ENCODE results near the gene LYAR. TPM values are rescaled to one million over a fixed set of nuclear protein-coding genes. Genes with fewer than 3 reads are reported as not detected.

The LYAR gene
- 10 to 100 TPM; 25.5 to 41.0 TPM for total RNA-seq

- Mint-ChIP-seq H3K27ac (peak within 1 kb of the TSS; percentile 66), H3K4me3 (peak within 1 kb of the TSS; percentile 95 to 97), H3K4me1 (ENCODE audit: low read depth) (peaks cover 47% of the 10 kb centered on the region), H3K27me3 (ENCODE audit: low read depth) (no peaks in the 10 kb centered on the region), H3K36me3 (ENCODE audit: insufficient read depth in 2 of 2) (peaks cover 0 to 4% of the 10 kb centered on the region in 2 donors), H3K9me3 (no peaks in the 10 kb centered on the region)
- peak; percentile 94 to 96 for ATAC-seq (replicated peaks in 1 of 2)
- peak; percentile 97 to 99 for DNase-seq
These were observed at the start of gene LYAR, which contains the start of gene ZBTB49 for GRCh38 chr4:4289941-4290850. TSS of gene LYAR (minus strand) at chr4:4290154. CDS start at chr4:4283742, 6,412 bp downstream. TSS of gene ZBTB49 (plus strand) at chr4:4290251. CDS start at chr4:4299946, 9,695 bp downstream.

- Mint-ChIP-seq H3K4me1 (ENCODE audit: low read depth) (peaks cover 7% of the 10 kb centered on the region), H3K27me3 (ENCODE audit: low read depth) (no peaks in the 10 kb centered on the region), H3K36me3 (ENCODE audit: insufficient read depth in 2 of 2) (no peaks in the 10 kb centered on the region), H3K9me3 (no peaks in the 10 kb centered on the region), H3K27ac (no peak overlapping the region), H3K4me3 (no peak overlapping the region)
- ATAC-seq (replicated peaks in 1 of 2) (no peak), DNase-seq (no peak)
These were observed 49.6 kb upstream of the LYAR start for GRCh38 chr4:4339504-4340085.

DNA sequence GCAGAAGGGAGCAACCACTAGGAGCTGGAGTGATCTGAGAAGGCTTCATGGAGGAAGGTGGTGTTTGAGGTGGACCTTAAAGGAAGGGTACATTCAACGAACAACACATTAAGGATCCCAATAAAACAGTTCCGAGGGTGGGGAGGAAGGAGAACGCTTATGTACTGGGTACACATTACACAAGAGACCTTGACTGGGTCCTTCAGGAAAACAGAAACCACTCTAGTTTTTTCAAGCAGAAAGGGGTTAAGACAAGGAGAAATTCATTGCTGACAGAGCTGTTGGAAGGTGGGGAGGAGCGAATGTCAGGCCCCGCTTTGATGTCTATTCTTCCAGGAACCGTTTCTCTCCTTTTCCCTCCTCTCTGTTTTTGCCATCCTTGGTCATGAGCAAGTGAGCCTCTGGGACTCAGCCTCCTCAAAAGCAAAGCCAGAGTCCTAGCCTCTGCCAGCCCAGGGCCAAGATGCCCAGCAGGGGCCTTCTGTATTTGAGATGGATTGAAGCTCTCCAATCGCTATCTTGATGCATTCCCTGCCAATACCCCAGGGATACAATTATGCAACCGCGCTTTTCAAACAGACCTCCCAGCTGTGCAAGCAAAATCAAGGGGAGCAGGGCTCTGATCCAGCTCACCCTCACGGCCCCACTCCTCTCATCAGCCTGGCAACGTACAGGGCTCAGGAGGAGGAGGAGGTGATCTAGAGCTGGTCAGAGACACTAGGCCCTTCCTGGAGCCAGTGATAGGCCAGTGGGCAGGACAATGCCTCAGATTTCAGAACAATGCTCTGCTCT is 48.5 kb upstream of the LYAR start:
- H3K4me3 Mint-ChIP-seq: no peak overlapping the region
- peaks cover 9% of the 10 kb centered on the region for H3K4me1 Mint-ChIP-seq (ENCODE audit: low read depth)
- H3K27ac Mint-ChIP-seq: no peak overlapping the region
- no peaks in the 10 kb centered on the region for H3K27me3 Mint-ChIP-seq (ENCODE audit: low read depth)
- no peaks in the 10 kb centered on the region for H3K9me3 Mint-ChIP-seq
- no peak for ATAC-seq (replicated peaks in 1 of 2)
- no peaks in the 10 kb centered on the region for H3K36me3 Mint-ChIP-seq (ENCODE audit: insufficient read depth in 2 of 2)
- DNase-seq: no peak

DNA sequence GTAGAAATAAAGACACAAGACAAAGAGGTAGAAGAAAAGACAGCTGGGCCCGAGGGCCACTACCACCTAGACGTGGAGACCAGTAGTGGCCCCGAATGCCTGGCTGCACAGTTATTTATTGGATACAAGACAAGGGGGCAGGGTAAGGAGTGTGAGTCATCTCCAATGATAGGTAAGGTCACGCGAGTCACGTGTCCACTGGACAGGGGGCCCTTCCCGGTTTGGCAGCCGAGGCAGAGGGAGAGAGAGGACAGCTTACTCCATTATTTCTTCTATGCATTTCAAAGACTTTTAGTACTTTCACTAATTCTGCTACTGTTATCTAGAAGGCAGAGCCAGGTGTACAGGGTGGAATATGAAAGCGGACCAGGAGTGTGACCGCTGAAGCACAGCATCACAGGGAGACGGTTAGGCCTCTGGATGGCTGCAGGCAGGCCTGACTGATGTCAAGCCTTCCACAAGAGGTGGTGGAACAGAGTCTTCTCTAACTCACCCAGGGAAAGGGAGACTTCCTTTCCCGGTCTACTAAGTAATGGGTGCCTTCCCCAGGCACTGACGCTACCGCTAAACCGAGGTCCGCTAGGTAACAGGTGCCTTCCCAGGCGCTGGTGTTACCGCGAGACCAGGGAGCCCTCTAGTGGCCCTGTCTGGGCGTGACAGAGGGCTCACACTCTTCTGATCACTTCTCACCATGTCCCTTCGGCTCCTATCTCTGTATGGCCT is 45.0 kb upstream of the LYAR start:
- H3K27ac Mint-ChIP-seq: no peak overlapping the region
- peak; percentile 74 to 78 for DNase-seq
- H3K4me3 Mint-ChIP-seq: no peak overlapping the region
- H3K27me3 Mint-ChIP-seq (ENCODE audit: low read depth): no peaks in the 10 kb centered on the region
- no peaks in the 10 kb centered on the region for H3K9me3 Mint-ChIP-seq
- peak; percentile 82 to 93 for ATAC-seq (replicated peaks in 1 of 2)
- peaks cover 9% of the 10 kb centered on the region for H3K4me1 Mint-ChIP-seq (ENCODE audit: low read depth)
- no peaks in the 10 kb centered on the region for H3K36me3 Mint-ChIP-seq (ENCODE audit: insufficient read depth in 2 of 2)

DNA sequence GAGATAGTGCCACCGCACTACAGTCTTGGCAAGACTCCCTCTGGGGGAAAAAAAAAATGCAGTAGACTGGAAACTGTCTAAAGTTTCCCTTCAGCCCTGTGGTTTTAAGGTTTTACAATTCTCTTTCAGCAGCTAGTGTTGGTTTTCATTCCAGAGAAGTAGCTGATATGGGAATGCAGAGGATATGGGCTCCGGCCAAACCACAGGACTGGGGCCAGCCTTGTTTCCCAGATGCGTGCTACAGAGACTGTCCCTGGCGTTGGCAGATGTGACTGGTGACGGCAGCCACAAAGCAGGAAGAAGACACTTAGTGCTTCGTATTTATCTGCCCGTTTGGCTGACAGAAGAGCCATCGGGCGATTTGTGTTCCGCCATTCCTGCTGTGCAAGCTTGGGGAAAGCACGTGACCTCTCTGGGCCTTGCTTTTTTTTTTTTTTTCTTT is 43.3 kb upstream of the LYAR start:
- no peak overlapping the region for H3K27ac Mint-ChIP-seq
- no peak overlapping the region for H3K4me3 Mint-ChIP-seq
- DNase-seq: no peak
- no peaks in the 10 kb centered on the region for H3K36me3 Mint-ChIP-seq (ENCODE audit: insufficient read depth in 2 of 2)
- ATAC-seq (replicated peaks in 1 of 2): no peak
- no peaks in the 10 kb centered on the region for H3K9me3 Mint-ChIP-seq
- H3K27me3 Mint-ChIP-seq (ENCODE audit: low read depth): no peaks in the 10 kb centered on the region
- H3K4me1 Mint-ChIP-seq (ENCODE audit: low read depth): peaks cover 9% of the 10 kb centered on the region

DNA sequence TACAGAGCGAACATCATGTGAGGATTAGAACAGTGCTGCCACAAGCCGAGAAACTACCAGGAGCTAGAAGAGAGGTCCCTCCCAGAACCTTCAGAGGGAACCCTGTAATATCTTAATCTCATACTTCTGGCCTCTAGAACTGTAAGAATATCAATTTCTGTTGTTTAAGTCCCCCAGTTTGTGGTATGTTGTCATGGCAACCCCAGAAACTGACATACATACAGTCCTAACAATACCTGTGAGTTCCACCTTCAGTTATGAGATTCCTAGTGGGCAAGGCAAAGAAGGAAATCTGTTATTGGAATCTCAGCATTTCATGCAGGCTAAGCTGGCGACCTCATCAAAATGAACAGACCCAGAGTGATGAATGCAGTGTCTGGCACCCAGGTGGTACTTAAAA is 42.6 kb upstream of the LYAR start:
- Mint-ChIP-seq H3K9me3 (no peaks in the 10 kb centered on the region), H3K4me1 (ENCODE audit: low read depth) (peaks cover 9% of the 10 kb centered on the region), H3K27me3 (ENCODE audit: low read depth) (no peaks in the 10 kb centered on the region), H3K36me3 (ENCODE audit: insufficient read depth in 2 of 2) (no peaks in the 10 kb centered on the region), H3K27ac (no peak overlapping the region), H3K4me3 (no peak overlapping the region)
- DNase-seq (no peak), ATAC-seq (replicated peaks in 1 of 2) (no peak)

DNA sequence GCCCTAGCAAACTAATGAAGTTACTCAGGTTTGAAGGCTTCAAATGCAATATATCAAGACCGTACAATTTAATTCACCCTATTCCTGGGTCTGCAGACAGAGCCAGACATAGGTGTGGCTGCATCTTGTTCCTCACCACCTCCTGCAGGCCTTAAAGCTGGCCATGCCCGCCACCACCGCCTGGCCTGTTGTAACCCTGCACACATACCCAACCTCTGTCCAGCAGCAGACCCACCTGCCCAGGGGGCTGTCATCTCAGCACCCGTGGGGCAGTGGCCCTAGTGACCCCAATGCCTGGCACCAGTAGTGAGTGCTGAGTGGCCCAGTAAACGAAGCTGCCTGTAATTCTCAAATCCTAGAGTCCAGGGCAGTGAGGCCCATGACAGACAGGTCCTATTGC is 40.8 kb upstream of the LYAR start:
- ATAC-seq (replicated peaks in 1 of 2): no peak
- no peaks in the 10 kb centered on the region for H3K9me3 Mint-ChIP-seq
- peaks cover 9% of the 10 kb centered on the region for H3K4me1 Mint-ChIP-seq (ENCODE audit: low read depth)
- DNase-seq: no peak
- H3K27ac Mint-ChIP-seq: no peak overlapping the region
- no peaks in the 10 kb centered on the region for H3K27me3 Mint-ChIP-seq (ENCODE audit: low read depth)
- H3K4me3 Mint-ChIP-seq: no peak overlapping the region
- H3K36me3 Mint-ChIP-seq (ENCODE audit: insufficient read depth in 2 of 2): no peaks in the 10 kb centered on the region

- no peak overlapping the region for H3K4me3 Mint-ChIP-seq
- H3K27ac Mint-ChIP-seq: no peak overlapping the region
- no peaks in the 10 kb centered on the region for H3K9me3 Mint-ChIP-seq
- ATAC-seq (replicated peaks in 1 of 2) (no peak), DNase-seq (no peak)
- no peaks in the 10 kb centered on the region for H3K27me3 Mint-ChIP-seq (ENCODE audit: low read depth)
- no peaks in the 10 kb centered on the region for H3K36me3 Mint-ChIP-seq (ENCODE audit: insufficient read depth in 2 of 2)
- peaks cover under 1% of the 10 kb centered on the region for H3K4me1 Mint-ChIP-seq (ENCODE audit: low read depth)
These were observed 39.5 kb upstream of the LYAR start for GRCh38 chr4:4329496-4329895.

DNA sequence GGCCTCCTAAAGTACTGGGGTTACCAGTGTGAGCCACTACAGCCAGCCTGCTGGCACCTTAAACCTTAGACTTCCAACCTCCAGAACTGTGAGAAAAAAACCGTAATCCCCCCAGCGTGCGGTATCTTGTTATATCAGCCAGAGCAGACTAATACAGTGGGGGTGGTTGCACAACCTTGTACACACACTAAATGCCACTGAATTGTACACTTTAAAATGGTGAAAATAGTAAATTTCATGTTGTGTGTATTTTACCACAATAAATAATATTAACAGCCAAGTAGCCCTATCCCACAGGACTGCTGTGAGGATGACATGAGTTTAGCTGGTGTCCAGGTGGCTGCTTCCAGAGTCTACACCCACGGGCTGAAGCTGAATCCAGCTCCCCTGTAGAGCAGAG is 38.9 kb upstream of the LYAR start:
- H3K27me3 Mint-ChIP-seq (ENCODE audit: low read depth): no peaks in the 10 kb centered on the region
- no peak overlapping the region for H3K4me3 Mint-ChIP-seq
- H3K36me3 Mint-ChIP-seq (ENCODE audit: insufficient read depth in 2 of 2): no peaks in the 10 kb centered on the region
- H3K4me1 Mint-ChIP-seq (ENCODE audit: low read depth): no peaks in the 10 kb centered on the region
- no peaks in the 10 kb centered on the region for H3K9me3 Mint-ChIP-seq
- ATAC-seq (replicated peaks in 1 of 2) (no peak), DNase-seq (no peak)
- no peak overlapping the region for H3K27ac Mint-ChIP-seq

GRCh38 chr4:4328206-4328605 is 38.3 kb upstream of the LYAR start:
- Mint-ChIP-seq H3K9me3 (no peaks in the 10 kb centered on the region), H3K27ac (no peak overlapping the region), H3K27me3 (ENCODE audit: low read depth) (no peaks in the 10 kb centered on the region), H3K36me3 (ENCODE audit: insufficient read depth in 2 of 2) (no peaks in the 10 kb centered on the region), H3K4me1 (ENCODE audit: low read depth) (no peaks in the 10 kb centered on the region), H3K4me3 (no peak overlapping the region)
- DNase-seq: no peak
- no peak for ATAC-seq (replicated peaks in 1 of 2)

- ATAC-seq (replicated peaks in 1 of 2): no peak
- no peaks in the 10 kb centered on the region for H3K27me3 Mint-ChIP-seq (ENCODE audit: low read depth)
- H3K9me3 Mint-ChIP-seq: no peaks in the 10 kb centered on the region
- no peaks in the 10 kb centered on the region for H3K36me3 Mint-ChIP-seq (ENCODE audit: insufficient read depth in 2 of 2)
- no peaks in the 10 kb centered on the region for H3K4me1 Mint-ChIP-seq (ENCODE audit: low read depth)
- no peak for DNase-seq
- no peak overlapping the region for H3K4me3 Mint-ChIP-seq
- H3K27ac Mint-ChIP-seq: no peak overlapping the region
These were observed 37.7 kb upstream of the LYAR start for GRCh38 chr4:4327652-4328121.

- H3K4me3 Mint-ChIP-seq: no peak overlapping the region
- ATAC-seq (replicated peaks in 1 of 2) (no peak), DNase-seq (no peak)
- no peaks in the 10 kb centered on the region for H3K4me1 Mint-ChIP-seq (ENCODE audit: low read depth)
- H3K36me3 Mint-ChIP-seq (ENCODE audit: insufficient read depth in 2 of 2): no peaks in the 10 kb centered on the region
- H3K27ac Mint-ChIP-seq: no peak overlapping the region
- H3K9me3 Mint-ChIP-seq: no peaks in the 10 kb centered on the region
- H3K27me3 Mint-ChIP-seq (ENCODE audit: low read depth): no peaks in the 10 kb centered on the region
These were observed 36.2 kb upstream of the LYAR start for GRCh38 chr4:4326166-4326565.
